CD4-positive, alpha-beta T cell treated with Interleukin-4 for 4 hours (primary cell): ENCODE data around the gene TRPC6.
"Not testable (repeated sequence)": the region's sequence is repeated elsewhere in the genome, so short reads cannot be mapped to it uniquely, and the experiment has no call there.

Experiments
- DNase-seq: peaks from one replicate; pipeline ENCODE4 v3.0.0-alpha.2; 2020

The TRPC6 gene

GRCh38 chr11:101446238-101446637, 137.6 kb downstream of the TRPC6 start:
- DNase-seq, result no peak

GRCh38 chr11:101445761-101446160, 138.0 kb downstream of the TRPC6 start:
- no peak for DNase-seq

GRCh38 chr11:101444851-101445250, 139.0 kb downstream of the TRPC6 start:
- DNase-seq, result no peak

- DNase-seq, result no peak
Observed at GRCh38 chr11:101444164-101444563, 139.6 kb downstream of the TRPC6 start.

GRCh38 chr11:101442936-101443521, 140.8 kb downstream of the TRPC6 start:
- no peak for DNase-seq

GRCh38 chr11:101442171-101442570, 141.6 kb downstream of the TRPC6 start:
- no peak for DNase-seq

GRCh38 chr11:101441747-101442146, 142.1 kb downstream of the TRPC6 start:
- no peak for DNase-seq

- DNase-seq, result no peak
Observed at GRCh38 chr11:101439488-101439887, 144.3 kb downstream of the TRPC6 start.

GRCh38 chr11:101438708-101439107, 145.1 kb downstream of the TRPC6 start:
- DNase-seq, result not testable (repeated sequence)

- no peak for DNase-seq
Observed at GRCh38 chr11:101438126-101438525, 145.7 kb downstream of the TRPC6 start.

- DNase-seq, result no peak
Observed at GRCh38 chr11:101436511-101437142, 147.2 kb downstream of the TRPC6 start.

GRCh38 chr11:101435408-101435973, 148.3 kb downstream of the TRPC6 start:
- DNase-seq, result no peak

GRCh38 chr11:101434026-101434643, 149.7 kb downstream of the TRPC6 start:
- no peak for DNase-seq

GRCh38 chr11:101433151-101433550, 150.7 kb downstream of the TRPC6 start:
- no peak for DNase-seq

- no peak for DNase-seq
Observed at GRCh38 chr11:101429703-101430540, 153.9 kb downstream of the TRPC6 start.

- DNase-seq, result no peak
Observed at GRCh38 chr11:101428918-101429317, 154.9 kb downstream of the TRPC6 start.

GRCh38 chr11:101407324-101407723, 176.5 kb downstream of the TRPC6 start:
- no peak for DNase-seq
